C4-2B (cell line): ENCODE results near the gene EIF4H.

Source experiments
- ZFX ChIP-seq: fragments of 450-650 bp; IDR thresholded peaks from 2 replicates; pipeline ENCODE4 v1.6.1; 2017
- TF ChIP-seq, protein P1 (sequence below): fragments of 450-650 bp; conservative IDR thresholded peaks from 2 replicates; pipeline ENCODE4 v1.5.1; 2017; ENCODE audit warnings: mild to moderate bottlenecking

DNA sequence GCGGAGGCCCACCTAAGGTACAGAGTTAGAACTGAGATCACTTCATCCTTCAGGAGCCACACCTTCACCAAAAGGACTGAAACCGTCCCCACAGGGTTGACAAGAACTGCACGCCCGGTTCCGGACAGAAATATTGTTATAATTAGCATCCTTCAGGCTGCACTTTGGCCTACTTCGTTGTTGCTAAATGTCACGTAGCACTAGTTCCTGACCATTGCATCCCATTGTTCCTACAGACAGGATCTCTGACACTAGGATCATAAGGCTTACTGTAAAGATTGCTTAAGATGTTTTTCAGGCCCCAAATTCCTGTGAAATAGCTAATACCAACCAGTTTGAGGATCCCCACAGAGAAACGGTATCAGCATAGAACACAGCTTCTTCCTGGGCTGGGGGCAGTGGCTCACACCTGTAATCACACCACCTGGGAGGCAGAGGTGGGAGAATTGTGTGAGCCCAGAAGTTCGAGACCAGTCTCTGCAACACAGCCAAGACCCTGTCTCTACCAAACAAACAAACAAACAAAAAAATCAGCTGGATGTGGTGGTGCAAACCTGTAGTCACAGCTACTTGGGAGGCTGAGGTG, 18.3 kb upstream of the EIF4H start:
- TF ChIP-seq, protein P1, sequence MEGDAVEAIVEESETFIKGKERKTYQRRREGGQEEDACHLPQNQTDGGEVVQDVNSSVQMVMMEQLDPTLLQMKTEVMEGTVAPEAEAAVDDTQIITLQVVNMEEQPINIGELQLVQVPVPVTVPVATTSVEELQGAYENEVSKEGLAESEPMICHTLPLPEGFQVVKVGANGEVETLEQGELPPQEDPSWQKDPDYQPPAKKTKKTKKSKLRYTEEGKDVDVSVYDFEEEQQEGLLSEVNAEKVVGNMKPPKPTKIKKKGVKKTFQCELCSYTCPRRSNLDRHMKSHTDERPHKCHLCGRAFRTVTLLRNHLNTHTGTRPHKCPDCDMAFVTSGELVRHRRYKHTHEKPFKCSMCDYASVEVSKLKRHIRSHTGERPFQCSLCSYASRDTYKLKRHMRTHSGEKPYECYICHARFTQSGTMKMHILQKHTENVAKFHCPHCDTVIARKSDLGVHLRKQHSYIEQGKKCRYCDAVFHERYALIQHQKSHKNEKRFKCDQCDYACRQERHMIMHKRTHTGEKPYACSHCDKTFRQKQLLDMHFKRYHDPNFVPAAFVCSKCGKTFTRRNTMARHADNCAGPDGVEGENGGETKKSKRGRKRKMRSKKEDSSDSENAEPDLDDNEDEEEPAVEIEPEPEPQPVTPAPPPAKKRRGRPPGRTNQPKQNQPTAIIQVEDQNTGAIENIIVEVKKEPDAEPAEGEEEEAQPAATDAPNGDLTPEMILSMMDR: no peak
- no peak for TF ChIP-seq ZFX
